ENCODE data around the gene MICU1.
"Not testable (repeated sequence)": the region's sequence is repeated elsewhere in the genome, so short reads cannot be mapped to it uniquely, and the experiment has no call there.

Gene MICU1

GRCh38 chr10:72329290-72330068 lies 296.4 kb downstream of the MICU1 start:
- no peak for TF ChIP-seq CTCF (IDR thresholded peaks at IDR 0.05; ENCODE audit: insufficient read depth, low read depth, low read length, missing control alignments)
- DNase-seq (ENCODE audit: low read depth), result no peak
- H3K4me3 ChIP-seq (ENCODE audit: low read depth, low read length), result peak overlapping the region; percentile 62

- H3K4me3 ChIP-seq (ENCODE audit: low read depth, low read length), result peak overlapping the region; percentile 62
- TF ChIP-seq CTCF (IDR thresholded peaks at IDR 0.05; ENCODE audit: insufficient read depth, low read depth, low read length, missing control alignments), result no peak
- DNase-seq (ENCODE audit: low read depth), result peak; percentile 54
These were observed 297.1 kb downstream of the MICU1 start for GRCh38 chr10:72328829-72329204.

GRCh38 chr10:72328045-72328828 lies 297.6 kb downstream of the MICU1 start:
- peak; percentile 27 for TF ChIP-seq CTCF (IDR thresholded peaks at IDR 0.05; ENCODE audit: insufficient read depth, low read depth, low read length, missing control alignments)
- DNase-seq (ENCODE audit: low read depth), result peak; percentile 67
- H3K4me3 ChIP-seq (ENCODE audit: low read depth, low read length), result peak overlapping the region; percentile 62

- H3K4me3 ChIP-seq (ENCODE audit: low read depth, low read length), result peak overlapping the region; percentile 62
- peak; percentile 72 for DNase-seq (ENCODE audit: low read depth)
These were observed 298.9 kb downstream of the MICU1 start for GRCh38 chr10:72326665-72327603.

GRCh38 chr10:72325243-72326175 lies 300.4 kb downstream of the MICU1 start:
- not testable (repeated sequence) for DNase-seq (ENCODE audit: low read depth)

GRCh38 chr10:72323771-72324191 lies 302.1 kb downstream of the MICU1 start:
- H3K4me3 ChIP-seq (ENCODE audit: low read depth, low read length), result no peak overlapping the region
- DNase-seq (ENCODE audit: low read depth), result no peak
- TF ChIP-seq CTCF (IDR thresholded peaks at IDR 0.05; ENCODE audit: insufficient read depth, low read depth, low read length, missing control alignments), result no peak

More at GRCh38 chr10:72325243-72326175, 300.4 kb downstream of the MICU1 start:
- not testable (repeated sequence) for H3K4me3 ChIP-seq (ENCODE audit: low read depth, low read length)
